Cardiac muscle cell (in vitro differentiated cells and primary cell): ENCODE data around the gene HCN2. TPM values are rescaled to one million over a fixed set of nuclear protein-coding genes. Genes with fewer than 3 reads are reported as not detected.

Experiments
- DNase-seq, 2 donors: peaks; one replicate each; pipeline versions ENCODE4 v3.0.0 to v3.0.0-alpha.2; 2010 to 2017; ENCODE audit warnings: low read depth in 1 of 2, low spot score in 1 of 2
- H3K27ac ChIP-seq: fragments of 200-600 bp; sonication (generic); 2 replicates; pipeline ENCODE4 v1.5.1; 2016
- H3K27me3 ChIP-seq: fragments of 200-600 bp; sonication (generic); 2 replicates; pipeline ENCODE4 v1.6.0; 2016; ENCODE audit warnings: control low read depth
- H3K36me3 ChIP-seq: fragments of 200-600 bp; sonication (generic); 2 replicates; pipeline ENCODE4 v1.5.1; 2016; ENCODE audit warnings: control low read depth
- H3K4me1 ChIP-seq: fragments of 200-600 bp; sonication (generic); 2 replicates; pipeline ENCODE4 v1.8.1; 2017; ENCODE audit warnings: low read depth, mild to moderate bottlenecking, mixed run types
- H3K4me3 ChIP-seq: fragments of 200-600 bp; sonication (generic); 2 replicates; pipeline ENCODE4 v1.5.1; 2016; ENCODE audit warnings: mild to moderate bottlenecking
- H3K9me3 ChIP-seq: fragments of 200-600 bp; sonication (generic); 2 replicates; pipeline ENCODE4 v1.5.1; 2017; ENCODE audit warnings: low read depth, mild to moderate bottlenecking, control low read depth
- CTCF ChIP-seq: IDR thresholded peaks from 2 replicates; pipeline ENCODE4 v1.5.1; 2012; ENCODE audit warnings: low read depth, mild to moderate bottlenecking, low read length
- polyA plus RNA-seq: library from polyadenylated mRNA; unstranded; fragments of >200 nt; fragmentation: Nextera tagmentation; extraction: Ambion mirVana; gene quantifications from 2 replicates; pipeline ENCODE4 v1.2.1, GENCODE V29; 2016
- total RNA-seq: library from RNA; depleted of rRNA; stranded (reverse); fragments of >200 nt; gene quantifications from 2 replicates; pipeline ENCODE4 v1.2.3, GENCODE V29; 2016

HCN2 gene
- total and polyA plus RNA-seq, 2 experiments from 2014 or later = 0.46 to 1.0 TPM

GRCh38 chr19:652467-653389, 63.0 kb downstream of the HCN2 start:
- Histone ChIP-seq H3K4me3 (no peak overlapping the region), H3K4me1 (no peaks in the 10 kb centered on the region), H3K36me3 (peaks cover 20% of the 10 kb centered on the region), H3K27me3 (no peaks in the 10 kb centered on the region), H3K27ac (no peak overlapping the region), H3K9me3 (no peaks in the 10 kb centered on the region)
- DNase-seq = no peak
- no peak for TF ChIP-seq CTCF

DNA sequence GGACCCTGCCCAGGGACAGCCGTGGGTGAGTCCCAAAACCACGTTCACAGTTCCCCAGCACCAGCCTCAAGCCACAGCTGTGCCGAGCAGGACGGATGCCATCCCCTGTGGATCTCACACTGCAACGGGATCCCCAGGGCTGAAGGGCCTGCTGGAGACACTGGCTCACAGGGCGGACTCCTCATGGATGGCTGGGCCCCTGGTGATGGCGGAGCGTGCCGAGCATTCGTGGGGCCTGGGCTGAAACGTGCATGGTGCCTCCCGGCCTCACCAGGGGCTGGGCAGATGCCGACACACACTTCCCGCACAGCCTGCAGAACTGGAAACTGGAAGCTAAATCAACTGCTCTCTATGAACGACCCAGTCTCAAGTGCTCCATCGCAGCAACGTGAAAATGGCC, 63.7 kb downstream of the HCN2 start:
- Histone ChIP-seq H3K4me1 (no peaks in the 10 kb centered on the region), H3K27ac (no peak overlapping the region), H3K36me3 (peaks cover 15% of the 10 kb centered on the region), H3K9me3 (no peaks in the 10 kb centered on the region), H3K27me3 (no peaks in the 10 kb centered on the region), H3K4me3 (no peak overlapping the region)
- no peak for TF ChIP-seq CTCF
- no peak for DNase-seq

- no peak overlapping the region for H3K4me3 ChIP-seq
- H3K27me3 ChIP-seq = no peaks in the 10 kb centered on the region
- H3K27ac ChIP-seq = no peak overlapping the region
- no peak for DNase-seq
- no peak for TF ChIP-seq CTCF
- peaks cover 8% of the 10 kb centered on the region for H3K36me3 ChIP-seq
- H3K9me3 ChIP-seq = no peaks in the 10 kb centered on the region
- H3K4me1 ChIP-seq = no peaks in the 10 kb centered on the region
These were observed 66.0 kb downstream of the HCN2 start for GRCh38 chr19:655691-656090.

- no peak overlapping the region for H3K4me3 ChIP-seq
- no peak for TF ChIP-seq CTCF
- H3K9me3 ChIP-seq = no peaks in the 10 kb centered on the region
- H3K4me1 ChIP-seq = peaks cover 8% of the 10 kb centered on the region
- peaks cover under 1% of the 10 kb centered on the region for H3K36me3 ChIP-seq
- H3K27me3 ChIP-seq = no peaks in the 10 kb centered on the region
- no peak overlapping the region for H3K27ac ChIP-seq
- DNase-seq = no peak
These were observed 67.3 kb downstream of the HCN2 start for GRCh38 chr19:656751-657559.

- Histone ChIP-seq H3K27ac (no peak overlapping the region), H3K9me3 (no peaks in the 10 kb centered on the region), H3K36me3 (no peaks in the 10 kb centered on the region), H3K4me1 (peaks cover 8% of the 10 kb centered on the region), H3K27me3 (no peaks in the 10 kb centered on the region), H3K4me3 (no peak overlapping the region)
- no peak for DNase-seq
- TF ChIP-seq CTCF = no peak
These were observed 67.9 kb downstream of the HCN2 start for GRCh38 chr19:657611-658010.
